Measurements from ENCODE around the gene TMEM250. TPM values are rescaled to one million over a fixed set of nuclear protein-coding genes. Genes with fewer than 3 reads are reported as not detected.

Gene TMEM250
- total RNA-seq, 1 donor from 2014 or later = 29.8 TPM

GRCh38 chr9:136092741-136093140, 25.9 kb downstream of the TMEM250 start:
- Mint-ChIP-seq H3K4me3 (ENCODE audit: unreplicated experiment) (peak overlapping the region; percentile 73), H3K9me3 (ENCODE audit: unreplicated experiment) (no peaks in the 10 kb centered on the region), H3K27me3 (ENCODE audit: low read depth, unreplicated experiment) (peaks cover 2% of the 10 kb centered on the region), H3K4me1 (ENCODE audit: low read depth, unreplicated experiment) (peaks cover 20% of the 10 kb centered on the region), H3K27ac (ENCODE audit: unreplicated experiment) (peak overlapping the region; percentile 73), H3K36me3 (ENCODE audit: low read depth, unreplicated experiment) (peaks cover 3% of the 10 kb centered on the region)
- Histone ChIP-seq H3K4me1 (ENCODE audit: insufficient read depth, low read length) (peaks cover 30% of the 10 kb centered on the region), H3K27me3 (ENCODE audit: insufficient read depth, low read length) (no peaks in the 10 kb centered on the region), H3K79me2 (ENCODE audit: insufficient read depth, low read length) (peaks cover 71% of the 10 kb centered on the region), H3K9ac (ENCODE audit: low read length) (no peak overlapping the region), H3K36me3 (ENCODE audit: insufficient read depth, low read length) (no peaks in the 10 kb centered on the region), H2AFZ (ENCODE audit: low read depth, low read length) (no peak overlapping the region), H4K20me1 (ENCODE audit: insufficient read depth, low read length) (peaks cover 64% of the 10 kb centered on the region), H3K9me3 (ENCODE audit: insufficient read depth, low read depth, low read length) (no peaks in the 10 kb centered on the region), H3K4me3 (ENCODE audit: insufficient read depth, low read depth, low read length) (no peak overlapping the region), H3K27ac (ENCODE audit: low read depth, low read length) (no peak overlapping the region), H3K4me2 (ENCODE audit: low read length) (peak overlapping the region; percentile 94)
- no peak for TF ChIP-seq EZH2 (IDR thresholded peaks at IDR 0.05; ENCODE audit: insufficient read depth, low read length)
- TF ChIP-seq CTCF (IDR thresholded peaks at IDR 0.05; ENCODE audit: insufficient read depth, low read depth, low read length) = no peak
- FAIRE-seq (no peak), DNase-seq (ENCODE audit: low read depth) (no peak)

DNA sequence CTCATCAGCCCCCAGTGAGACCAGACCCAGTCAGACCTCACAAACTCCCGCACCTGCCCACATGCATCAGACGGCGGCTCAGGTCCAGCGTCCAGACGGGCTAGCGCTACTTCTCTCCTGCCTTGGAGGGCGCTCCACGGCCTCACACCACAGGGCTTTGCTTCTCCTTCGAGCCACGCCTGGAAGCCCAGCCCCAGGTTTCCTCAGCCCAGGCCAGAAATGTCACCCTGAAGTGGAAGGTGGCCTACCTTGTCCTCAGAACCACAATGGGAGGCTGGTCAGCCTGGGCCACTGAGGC, 26.4 kb downstream of the TMEM250 start:
- Mint-ChIP-seq H3K27me3 (ENCODE audit: low read depth, unreplicated experiment) (no peaks in the 10 kb centered on the region), H3K27ac (ENCODE audit: unreplicated experiment) (peak overlapping the region; percentile 41), H3K9me3 (ENCODE audit: unreplicated experiment) (no peaks in the 10 kb centered on the region), H3K36me3 (ENCODE audit: low read depth, unreplicated experiment) (peaks cover 3% of the 10 kb centered on the region), H3K4me3 (ENCODE audit: unreplicated experiment) (peak overlapping the region; percentile 73), H3K4me1 (ENCODE audit: low read depth, unreplicated experiment) (peaks cover 20% of the 10 kb centered on the region)
- TF ChIP-seq EZH2 (IDR thresholded peaks at IDR 0.05; ENCODE audit: insufficient read depth, low read length) = no peak
- no peak for TF ChIP-seq CTCF (IDR thresholded peaks at IDR 0.05; ENCODE audit: insufficient read depth, low read depth, low read length)
- Histone ChIP-seq H3K9ac (ENCODE audit: low read length) (no peak overlapping the region), H3K36me3 (ENCODE audit: insufficient read depth, low read length) (no peaks in the 10 kb centered on the region), H3K27ac (ENCODE audit: low read depth, low read length) (no peak overlapping the region), H3K27me3 (ENCODE audit: insufficient read depth, low read length) (no peaks in the 10 kb centered on the region), H4K20me1 (ENCODE audit: insufficient read depth, low read length) (peaks cover 68% of the 10 kb centered on the region), H2AFZ (ENCODE audit: low read depth, low read length) (no peak overlapping the region), H3K4me1 (ENCODE audit: insufficient read depth, low read length) (peaks cover 30% of the 10 kb centered on the region), H3K79me2 (ENCODE audit: insufficient read depth, low read length) (peaks cover 76% of the 10 kb centered on the region), H3K4me3 (ENCODE audit: insufficient read depth, low read depth, low read length) (no peak overlapping the region), H3K9me3 (ENCODE audit: insufficient read depth, low read depth, low read length) (no peaks in the 10 kb centered on the region), H3K4me2 (ENCODE audit: low read length) (peak overlapping the region; percentile 94)
- FAIRE-seq (no peak), DNase-seq (ENCODE audit: low read depth) (no peak)

DNA sequence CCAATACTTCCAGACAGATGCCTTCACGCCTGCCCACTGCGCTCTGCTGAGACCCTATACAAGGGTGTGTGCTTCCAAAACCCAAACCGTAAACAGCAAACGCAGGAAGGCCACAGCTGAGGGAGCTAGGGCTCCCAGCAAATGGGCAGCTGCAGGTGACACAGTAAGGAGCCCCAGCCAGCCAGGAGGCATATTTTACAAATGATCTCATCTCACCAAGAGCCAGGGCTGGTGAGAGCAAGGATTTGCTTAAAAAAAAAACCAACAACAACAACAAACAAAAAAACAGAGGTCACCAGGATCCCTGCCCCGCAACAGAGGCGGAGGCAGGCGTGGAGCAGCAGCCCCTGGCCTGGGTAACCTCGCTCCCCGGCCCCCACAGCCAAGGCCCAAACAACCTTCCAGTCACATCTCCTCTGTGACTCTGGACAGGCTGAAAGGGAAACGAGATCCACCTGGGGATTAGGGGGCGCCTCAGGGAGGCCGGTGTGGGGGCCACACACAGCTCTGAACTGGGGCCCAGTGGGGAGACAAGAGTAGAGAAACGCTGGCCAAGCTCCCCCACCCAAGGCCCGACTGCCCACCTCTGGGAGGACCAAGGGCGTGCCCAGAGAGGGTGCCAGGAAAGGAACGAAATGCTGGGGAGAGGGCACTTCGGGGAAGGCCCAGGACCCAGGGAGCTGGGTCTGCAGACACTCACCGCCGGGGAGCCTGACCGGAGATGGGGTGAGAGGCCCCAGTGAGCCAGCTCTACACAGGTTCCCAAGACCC, 26.9 kb downstream of the TMEM250 start:
- Histone ChIP-seq H2AFZ (ENCODE audit: low read depth, low read length) (no peak overlapping the region), H3K27me3 (ENCODE audit: insufficient read depth, low read length) (no peaks in the 10 kb centered on the region), H3K4me3 (ENCODE audit: insufficient read depth, low read depth, low read length) (no peak overlapping the region), H3K36me3 (ENCODE audit: insufficient read depth, low read length) (no peaks in the 10 kb centered on the region), H3K27ac (ENCODE audit: low read depth, low read length) (no peak overlapping the region), H4K20me1 (ENCODE audit: insufficient read depth, low read length) (peaks cover 74% of the 10 kb centered on the region), H3K4me2 (ENCODE audit: low read length) (peak overlapping the region; percentile 19), H3K79me2 (ENCODE audit: insufficient read depth, low read length) (peaks cover 81% of the 10 kb centered on the region), H3K9ac (ENCODE audit: low read length) (peak overlapping the region; percentile 44), H3K9me3 (ENCODE audit: insufficient read depth, low read depth, low read length) (no peaks in the 10 kb centered on the region), H3K4me1 (ENCODE audit: insufficient read depth, low read length) (peaks cover 30% of the 10 kb centered on the region)
- Mint-ChIP-seq H3K27ac (ENCODE audit: unreplicated experiment) (peak overlapping the region; percentile 77), H3K27me3 (ENCODE audit: low read depth, unreplicated experiment) (no peaks in the 10 kb centered on the region), H3K9me3 (ENCODE audit: unreplicated experiment) (no peaks in the 10 kb centered on the region), H3K4me1 (ENCODE audit: low read depth, unreplicated experiment) (peaks cover 20% of the 10 kb centered on the region), H3K36me3 (ENCODE audit: low read depth, unreplicated experiment) (peaks cover 3% of the 10 kb centered on the region), H3K4me3 (ENCODE audit: unreplicated experiment) (peak overlapping the region; percentile 73)
- FAIRE-seq (no peak), DNase-seq (ENCODE audit: low read depth) (no peak)
- TF ChIP-seq EZH2 (IDR thresholded peaks at IDR 0.05; ENCODE audit: insufficient read depth, low read length) (no peak), CTCF (IDR thresholded peaks at IDR 0.05; ENCODE audit: insufficient read depth, low read depth, low read length) (no peak)

Measured in astrocyte (in vitro differentiated cells and primary cell).